HCT116 (cell line): ENCODE results near the gene CCBE1. TPM values are rescaled to one million over a fixed set of nuclear protein-coding genes. Genes with fewer than 3 reads are reported as not detected.

Experiments
- ATAC-seq: fragments of 200-7000 bp; cut with Tn5 transposase; 2 replicates; pipeline ENCODE4 v1.9.1; 2020; ENCODE audit warnings: mild to moderate bottlenecking, moderate library complexity
- BruUV-seq: library from RNA; stranded (reverse); fragments of 400-500 nt; replicated peaks from 2 replicates; lab custom pipeline; 2021; lab: Mats Ljungman, UMichigan
- CTCF ChIA-PET: fragments of 300-600 bp; sonication (Branson Sonifier 250); formaldehyde crosslinking; loops from one replicate; lab custom pipeline; 2021; ENCODE audit warnings: antibody characterized with exemption; lab: Charles Lee
- POLR2A ChIA-PET: fragments of 300-600, 350-600 bp; sonication (Branson Sonifier 250); formaldehyde crosslinking; loops from one replicate; lab custom pipeline; 2021; ENCODE audit warnings: antibody characterized with exemption; lab: Charles Lee
- RAD21 ChIA-PET, 2 experiments: fragments of 300-600 bp; sonication (Branson Sonifier 250); formaldehyde crosslinking; loops; one replicate each; lab custom pipeline; 2023; ENCODE audit warnings: low total read pairs in 2 of 2; ENCODE audit not compliant: uncharacterized antibody in 2 of 2, unreplicated experiment in 2 of 2, low non-redundant PET in 1 of 2; lab: Charles Lee
- DNase-seq: peaks from one replicate; pipeline ENCODE4 v3.0.0-alpha.2; 2010; ENCODE audit warnings: low read depth, low spot score
- H2AFZ ChIP-seq: fragments of 200-600 bp; shearing (Covaris generic), sonication (generic); 2 replicates; pipeline ENCODE4 v1.6.1; 2017; ENCODE audit warnings: low read depth, mixed run types, mixed read lengths, antibody characterized with exemption, low read length; ENCODE audit not compliant: poor library complexity, severe bottlenecking
- H3K27ac ChIP-seq: 2 replicates; pipeline ENCODE4 v1.5.1; 2012; ENCODE audit warnings: low read depth, low read length
- H3K27me3 ChIP-seq: fragments of 200-600 bp; sonication (generic); 2 replicates; pipeline ENCODE4 v1.6.1; 2016; ENCODE audit warnings: mixed run types, low read length, mixed read lengths; ENCODE audit not compliant: insufficient read depth
- H3K36me3 ChIP-seq, 2 experiments: fragments of 200-500 bp in 1 of 2; fragments of 200-600 bp in 1 of 2; sonication (Bioruptor generic) in 1 of 2; sonication (generic) in 1 of 2; 2 replicates each; pipeline versions ENCODE4 v1.5.1 to v1.6.1; 2014 to 2016; ENCODE audit warnings: low read length in 2 of 2, inconsistent platforms in 1 of 2, mixed read lengths in 1 of 2, mixed run types in 1 of 2; ENCODE audit not compliant: insufficient read depth in 2 of 2, control insufficient read depth in 1 of 2
- H3K4me1 ChIP-seq, 2 experiments: fragments of 200-600 bp in 1 of 2; sonication (generic) in 1 of 2; 2 replicates each; pipeline versions ENCODE4 v1.5.1 to v1.6.1; 2012 to 2017; ENCODE audit warnings: low read length in 2 of 2, inconsistent platforms in 1 of 2, mild to moderate bottlenecking in 1 of 2, mixed read lengths in 1 of 2, mixed run types in 1 of 2, moderate library complexity in 1 of 2; ENCODE audit not compliant: insufficient read depth in 2 of 2, control insufficient read depth in 1 of 2
- H3K4me2 ChIP-seq: fragments of 200-600 bp; sonication (generic); 2 replicates; pipeline ENCODE4 v1.6.1; 2017; ENCODE audit warnings: mixed run types, low read length, mixed read lengths
- H3K4me3 ChIP-seq, 2 experiments: fragments of 200-600 bp in 1 of 2; sonication (generic) in 1 of 2; replicated peaks in 1 of 2; 2 replicates each; pipeline ENCODE4 v1.5.1; 2011 to 2016; ENCODE audit warnings: low read length in 2 of 2, control low read depth in 1 of 2, low read depth in 1 of 2, mild to moderate bottlenecking in 1 of 2, mixed read lengths in 1 of 2, mixed run types in 1 of 2
- H3K79me2 ChIP-seq: fragments of 200-600 bp; sonication (generic); 2 replicates; pipeline ENCODE4 v1.6.1; 2017; ENCODE audit warnings: mild to moderate bottlenecking, mixed run types, low read length, moderate library complexity, mixed read lengths; ENCODE audit not compliant: insufficient read depth
- H3K9ac ChIP-seq: fragments of 200-600 bp; sonication (generic); 2 replicates; pipeline ENCODE4 v1.6.1; 2016; ENCODE audit warnings: low read length, mixed read lengths
- H3K9me2 ChIP-seq: fragments of 200-600 bp; sonication (generic), shearing (Covaris generic); 2 replicates; pipeline ENCODE4 v1.6.1; 2017; ENCODE audit warnings: mixed run types, mild to moderate bottlenecking, moderate library complexity; ENCODE audit not compliant: insufficient read depth
- H3K9me3 ChIP-seq, 2 experiments: fragments of 200-500 bp in 1 of 2; fragments of 200-600 bp in 1 of 2; sonication (Bioruptor generic) in 1 of 2; sonication (generic) in 1 of 2; 2 replicates each; pipeline ENCODE4 v1.6.1; 2014 to 2017; ENCODE audit warnings: low read length in 2 of 2, mixed read lengths in 2 of 2, inconsistent platforms in 1 of 2, low read depth in 1 of 2, mild to moderate bottlenecking in 1 of 2, mixed run types in 1 of 2, moderate library complexity in 1 of 2; ENCODE audit not compliant: control insufficient read depth in 1 of 2, insufficient read depth in 1 of 2
- H4K20me1 ChIP-seq: fragments of 200-600 bp; sonication (generic), shearing (Covaris generic); 2 replicates; pipeline ENCODE4 v1.6.1; 2017; ENCODE audit warnings: mixed run types, mild to moderate bottlenecking, moderate library complexity; ENCODE audit not compliant: insufficient read depth
- EZH2 ChIP-seq: fragments of 200-600 bp; sonication (generic); IDR thresholded peaks from 2 replicates; pipeline ENCODE4 v1.6.1; 2017; ENCODE audit warnings: antibody characterized with exemption, mixed run types
- FOSL1 ChIP-seq: IDR thresholded peaks from 2 replicates; pipeline ENCODE4 v1.6.1; 2012; ENCODE audit warnings: low read depth
- POLR2AphosphoS5 ChIP-seq: IDR thresholded peaks from 2 replicates; pipeline ENCODE4 v1.6.1; 2011; ENCODE audit warnings: mild to moderate bottlenecking, low read depth, low read length, moderate library complexity
- RAD21 ChIP-seq: IDR thresholded peaks from 2 replicates; pipeline ENCODE4 v1.6.1; 2012; ENCODE audit warnings: low read depth, mild to moderate bottlenecking
- SP1 ChIP-seq: IDR thresholded peaks from 2 replicates; pipeline ENCODE4 v1.6.1; 2012; ENCODE audit warnings: low read depth
- ZFX ChIP-seq: fragments of 450-650 bp; IDR thresholded peaks from 2 replicates; pipeline ENCODE4 v1.6.1; 2017
- ZNF274 ChIP-seq: fragments of 200-500 bp; sonication (Bioruptor generic); IDR thresholded peaks from 2 replicates; pipeline ENCODE4 v1.6.1; 2014; ENCODE audit warnings: mild to moderate bottlenecking, low read depth, low read length, inconsistent platforms
- intact Hi-C: fragments of 100-400 bp; cut with micrococcal nuclease; formaldehyde crosslinking; loops from 2 replicates; pipeline ENCODE4 v1.10.0; 2022
- total RNA-seq: library from RNA; stranded (reverse); gene quantifications from one replicate; pipeline ENCODE4 v1.2.1, GENCODE V29; 2021; ENCODE audit not compliant: unreplicated experiment
- TF ChIP-seq, protein P1 (sequence below): IDR thresholded peaks from 2 replicates; pipeline ENCODE4 v1.6.1; 2012
- TF ChIP-seq, protein P2 (sequence below): IDR thresholded peaks from 2 replicates; pipeline ENCODE4 v1.6.1; 2011; ENCODE audit warnings: mild to moderate bottlenecking, low read length, moderate library complexity; ENCODE audit not compliant: insufficient replicate concordance; ENCODE audit errors: extremely low read depth
- TF ChIP-seq, protein P3 (sequence below), 3 experiments: fragments of 200-600 bp in 1 of 3; sonication (generic) in 1 of 3; IDR thresholded peaks in 2 of 3; conservative IDR thresholded peaks in 1 of 3; 2 replicates each; pipeline ENCODE4 v1.5.1; 2012 to 2017; ENCODE audit warnings: low read depth in 2 of 3, low read length in 2 of 3, antibody characterized with exemption in 1 of 3, borderline replicate concordance in 1 of 3, control low read depth in 1 of 3, mild to moderate bottlenecking in 1 of 3, mixed read lengths in 1 of 3, mixed run types in 1 of 3, moderate library complexity in 1 of 3; ENCODE audit not compliant: insufficient read depth in 1 of 3

Gene CCBE1
- total RNA-seq, 1 experiment from 2014 or later: 0.84 TPM

DNA sequence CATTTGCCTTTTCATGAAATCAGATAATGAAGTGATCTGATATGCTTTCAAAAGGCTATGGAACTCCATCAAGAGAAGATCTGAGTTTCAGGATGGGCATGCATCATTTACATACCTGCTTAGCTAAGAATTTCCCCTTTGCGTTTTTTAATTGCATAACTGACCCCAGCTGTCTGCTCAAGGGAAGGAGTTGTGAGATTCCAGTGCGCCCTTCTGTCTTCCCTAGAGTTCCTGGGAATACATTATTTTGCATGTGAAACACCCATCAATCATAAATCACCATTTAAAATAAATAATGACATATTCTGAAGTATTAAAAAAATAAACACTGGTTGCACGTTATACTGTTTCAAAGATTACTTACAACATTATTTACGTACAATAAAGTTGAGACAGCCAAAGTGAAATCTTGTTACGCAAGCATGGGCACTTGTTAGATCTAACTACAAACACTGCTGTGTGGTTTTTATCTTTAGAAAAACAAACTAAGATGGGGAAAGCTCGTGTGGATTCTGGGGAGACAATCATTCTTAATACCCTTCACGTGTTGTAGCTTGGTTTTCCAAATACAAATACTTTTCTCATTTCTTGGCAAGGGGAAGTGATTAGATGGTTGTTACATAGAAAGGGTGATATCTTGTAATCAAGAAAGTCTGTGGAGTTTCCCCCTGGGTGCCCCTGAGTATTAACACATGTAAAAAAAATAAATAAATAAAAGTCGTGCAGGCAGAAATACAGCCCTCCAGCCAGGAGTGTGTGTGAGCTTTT lies 212.5 kb downstream of the CCBE1 start:
- no peak for ATAC-seq
- TF ChIP-seq RAD21: no peak
- TF ChIP-seq EZH2: no peak
- no peak for TF ChIP-seq FOSL1
- TF ChIP-seq, protein P1, sequence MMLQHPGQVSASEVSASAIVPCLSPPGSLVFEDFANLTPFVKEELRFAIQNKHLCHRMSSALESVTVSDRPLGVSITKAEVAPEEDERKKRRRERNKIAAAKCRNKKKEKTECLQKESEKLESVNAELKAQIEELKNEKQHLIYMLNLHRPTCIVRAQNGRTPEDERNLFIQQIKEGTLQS: no peak
- no peak for TF ChIP-seq ZNF274
- TF ChIP-seq SP1: no peak
- no peaks in the 10 kb centered on the region for H3K36me3 ChIP-seq
- RAD21 ChIA-PET: no interaction called here
- peaks cover 31% of the 10 kb centered on the region for H3K27me3 ChIP-seq
- H3K4me3 ChIP-seq: no peak overlapping the region
- H3K4me2 ChIP-seq: no peak overlapping the region
- no TSS peak for BruUV-seq
- CTCF ChIA-PET: no interaction called here
- no peaks in the 10 kb centered on the region for H3K9me3 ChIP-seq
- H4K20me1 ChIP-seq: no peaks in the 10 kb centered on the region
- no peak overlapping the region for H2AFZ ChIP-seq
- H3K4me1 ChIP-seq: no peaks in the 10 kb centered on the region
- H3K9me2 ChIP-seq: no peaks in the 10 kb centered on the region
- H3K79me2 ChIP-seq: no peaks in the 10 kb centered on the region
- no peak overlapping the region for H3K27ac ChIP-seq
- intact Hi-C loops: no loop called here
- DNase-seq: no peak
- POLR2A ChIA-PET: no interaction called here
- H3K9ac ChIP-seq: no peak overlapping the region

DNA sequence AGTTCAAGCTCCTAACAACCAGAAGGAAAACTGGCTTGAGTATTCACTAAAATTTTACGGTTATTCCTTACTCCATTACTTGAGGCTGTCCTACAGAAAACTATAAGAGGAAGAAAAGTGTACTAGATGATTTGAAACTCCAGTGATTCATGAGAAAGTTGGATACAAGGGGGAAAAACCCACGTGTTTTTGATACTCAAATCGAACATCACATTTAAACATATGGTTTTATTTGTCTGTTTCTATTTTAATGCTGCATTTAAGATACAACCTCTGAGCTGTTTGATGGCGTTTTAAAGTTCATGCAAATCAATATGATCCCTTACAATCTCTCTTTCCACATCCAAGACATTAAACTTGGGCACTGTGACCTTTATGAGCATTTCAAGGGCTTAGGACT lies 213.1 kb downstream of the CCBE1 start:
- Histone ChIP-seq H3K79me2 (no peaks in the 10 kb centered on the region), H3K27me3 (peaks cover 31% of the 10 kb centered on the region), H3K9ac (no peak overlapping the region), H3K4me2 (no peak overlapping the region), H3K9me2 (no peaks in the 10 kb centered on the region), H3K27ac (no peak overlapping the region), H3K36me3 (no peaks in the 10 kb centered on the region), H4K20me1 (no peaks in the 10 kb centered on the region), H2AFZ (no peak overlapping the region), H3K4me1 (no peaks in the 10 kb centered on the region), H3K4me3 (no peak overlapping the region), H3K9me3 (no peaks in the 10 kb centered on the region)
- ATAC-seq (no peak), DNase-seq (no peak)
- RAD21 ChIA-PET: no interaction called here
- intact Hi-C loops: no loop called here
- BruUV-seq: no TSS peak
- CTCF ChIA-PET: no interaction called here
- TF ChIP-seq, protein P2, sequence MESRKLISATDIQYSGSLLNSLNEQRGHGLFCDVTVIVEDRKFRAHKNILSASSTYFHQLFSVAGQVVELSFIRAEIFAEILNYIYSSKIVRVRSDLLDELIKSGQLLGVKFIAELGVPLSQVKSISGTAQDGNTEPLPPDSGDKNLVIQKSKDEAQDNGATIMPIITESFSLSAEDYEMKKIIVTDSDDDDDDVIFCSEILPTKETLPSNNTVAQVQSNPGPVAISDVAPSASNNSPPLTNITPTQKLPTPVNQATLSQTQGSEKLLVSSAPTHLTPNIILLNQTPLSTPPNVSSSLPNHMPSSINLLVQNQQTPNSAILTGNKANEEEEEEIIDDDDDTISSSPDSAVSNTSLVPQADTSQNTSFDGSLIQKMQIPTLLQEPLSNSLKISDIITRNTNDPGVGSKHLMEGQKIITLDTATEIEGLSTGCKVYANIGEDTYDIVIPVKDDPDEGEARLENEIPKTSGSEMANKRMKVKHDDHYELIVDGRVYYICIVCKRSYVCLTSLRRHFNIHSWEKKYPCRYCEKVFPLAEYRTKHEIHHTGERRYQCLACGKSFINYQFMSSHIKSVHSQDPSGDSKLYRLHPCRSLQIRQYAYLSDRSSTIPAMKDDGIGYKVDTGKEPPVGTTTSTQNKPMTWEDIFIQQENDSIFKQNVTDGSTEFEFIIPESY: no peak
- TF ChIP-seq, protein P1: no peak
- TF ChIP-seq ZFX: no peak
- TF ChIP-seq, protein P3, sequence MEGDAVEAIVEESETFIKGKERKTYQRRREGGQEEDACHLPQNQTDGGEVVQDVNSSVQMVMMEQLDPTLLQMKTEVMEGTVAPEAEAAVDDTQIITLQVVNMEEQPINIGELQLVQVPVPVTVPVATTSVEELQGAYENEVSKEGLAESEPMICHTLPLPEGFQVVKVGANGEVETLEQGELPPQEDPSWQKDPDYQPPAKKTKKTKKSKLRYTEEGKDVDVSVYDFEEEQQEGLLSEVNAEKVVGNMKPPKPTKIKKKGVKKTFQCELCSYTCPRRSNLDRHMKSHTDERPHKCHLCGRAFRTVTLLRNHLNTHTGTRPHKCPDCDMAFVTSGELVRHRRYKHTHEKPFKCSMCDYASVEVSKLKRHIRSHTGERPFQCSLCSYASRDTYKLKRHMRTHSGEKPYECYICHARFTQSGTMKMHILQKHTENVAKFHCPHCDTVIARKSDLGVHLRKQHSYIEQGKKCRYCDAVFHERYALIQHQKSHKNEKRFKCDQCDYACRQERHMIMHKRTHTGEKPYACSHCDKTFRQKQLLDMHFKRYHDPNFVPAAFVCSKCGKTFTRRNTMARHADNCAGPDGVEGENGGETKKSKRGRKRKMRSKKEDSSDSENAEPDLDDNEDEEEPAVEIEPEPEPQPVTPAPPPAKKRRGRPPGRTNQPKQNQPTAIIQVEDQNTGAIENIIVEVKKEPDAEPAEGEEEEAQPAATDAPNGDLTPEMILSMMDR (IDR thresholded peaks at IDR 0.05 in 2 of 3, conservative IDR thresholded peaks at IDR 0.05 in 1 of 3; ENCODE audit: borderline replicate concordance in 1 of 3, insufficient read depth in 1 of 3, low read depth in 2 of 3, low read length in 2 of 3): no peak
- no peak for TF ChIP-seq POLR2AphosphoS5
- POLR2A ChIA-PET: no interaction called here
